C4-2B (cell line): ENCODE data around the gene HSD11B1.

Experiments
- ZFX ChIP-seq: fragments of 450-650 bp; IDR thresholded peaks from 2 replicates; pipeline ENCODE4 v1.6.1; 2017
- TF ChIP-seq, protein P1 (sequence below): fragments of 450-650 bp; conservative IDR thresholded peaks from 2 replicates; pipeline ENCODE4 v1.5.1; 2017; ENCODE audit warnings: mild to moderate bottlenecking

GRCh38 chr1:209748620-209749019 is 44.0 kb downstream of the HSD11B1 start:
- TF ChIP-seq, protein P1, sequence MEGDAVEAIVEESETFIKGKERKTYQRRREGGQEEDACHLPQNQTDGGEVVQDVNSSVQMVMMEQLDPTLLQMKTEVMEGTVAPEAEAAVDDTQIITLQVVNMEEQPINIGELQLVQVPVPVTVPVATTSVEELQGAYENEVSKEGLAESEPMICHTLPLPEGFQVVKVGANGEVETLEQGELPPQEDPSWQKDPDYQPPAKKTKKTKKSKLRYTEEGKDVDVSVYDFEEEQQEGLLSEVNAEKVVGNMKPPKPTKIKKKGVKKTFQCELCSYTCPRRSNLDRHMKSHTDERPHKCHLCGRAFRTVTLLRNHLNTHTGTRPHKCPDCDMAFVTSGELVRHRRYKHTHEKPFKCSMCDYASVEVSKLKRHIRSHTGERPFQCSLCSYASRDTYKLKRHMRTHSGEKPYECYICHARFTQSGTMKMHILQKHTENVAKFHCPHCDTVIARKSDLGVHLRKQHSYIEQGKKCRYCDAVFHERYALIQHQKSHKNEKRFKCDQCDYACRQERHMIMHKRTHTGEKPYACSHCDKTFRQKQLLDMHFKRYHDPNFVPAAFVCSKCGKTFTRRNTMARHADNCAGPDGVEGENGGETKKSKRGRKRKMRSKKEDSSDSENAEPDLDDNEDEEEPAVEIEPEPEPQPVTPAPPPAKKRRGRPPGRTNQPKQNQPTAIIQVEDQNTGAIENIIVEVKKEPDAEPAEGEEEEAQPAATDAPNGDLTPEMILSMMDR = no peak
- TF ChIP-seq ZFX = no peak
